Hepatocyte (in vitro differentiated cells): ENCODE measurements around the gene MIEF2.

Experiments
- EZH2 ChIP-seq: fragments of 200-600 bp; sonication (generic); IDR thresholded peaks from 2 replicates; pipeline ENCODE4 v1.6.1; 2016; ENCODE audit warnings: antibody characterized with exemption, mild to moderate bottlenecking, borderline replicate concordance
- EZH2phosphoT487 ChIP-seq: fragments of 200-600 bp; sonication (generic); IDR thresholded peaks from one replicate; pipeline ENCODE4 v1.6.1; 2018; ENCODE audit warnings: antibody characterized with exemption, mild to moderate bottlenecking, low read depth, moderate library complexity; ENCODE audit not compliant: unreplicated experiment, severe bottlenecking
- TF ChIP-seq, protein P1 (sequence below): fragments of 200-600 bp; sonication (generic); IDR thresholded peaks from 2 replicates; pipeline ENCODE4 v1.5.1; 2016; ENCODE audit warnings: antibody characterized with exemption, mild to moderate bottlenecking; ENCODE audit not compliant: poor library complexity

DNA sequence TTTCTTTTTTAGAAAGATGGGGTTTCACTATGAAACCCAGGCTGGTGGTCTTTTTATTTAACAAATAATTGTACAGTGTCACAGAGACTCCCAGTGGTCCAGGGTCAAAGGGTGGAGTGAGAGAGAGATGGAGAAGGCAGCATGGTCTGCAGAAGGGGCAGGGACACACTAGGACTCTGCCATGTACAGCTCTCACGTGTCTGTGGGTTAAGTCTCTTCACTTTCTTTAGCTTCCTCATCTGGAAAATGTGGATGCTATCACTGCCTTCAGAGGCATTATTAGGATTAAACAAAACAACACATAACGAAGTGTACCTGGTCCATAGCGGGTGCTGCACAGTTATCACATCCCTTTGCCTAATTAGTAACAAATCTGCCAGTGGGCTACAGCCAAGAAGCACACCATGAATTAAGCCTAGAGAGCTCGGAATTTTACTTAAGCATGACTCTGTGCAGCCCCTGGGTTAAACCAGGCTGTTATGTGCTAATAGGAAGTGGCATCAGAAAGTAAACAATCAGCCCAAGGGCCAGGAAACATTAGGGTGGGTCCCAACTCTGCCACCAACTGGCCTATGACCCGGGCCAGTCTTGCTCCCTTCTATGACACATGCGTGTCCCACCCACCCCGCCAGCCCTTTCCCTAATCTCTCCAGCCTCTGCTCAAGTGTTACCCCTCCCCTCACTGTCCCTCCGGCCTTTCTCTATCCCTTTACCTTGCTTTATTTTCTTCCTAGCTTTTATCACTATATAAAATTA, 40.4 kb downstream of the MIEF2 start:
- TF ChIP-seq, protein P1, sequence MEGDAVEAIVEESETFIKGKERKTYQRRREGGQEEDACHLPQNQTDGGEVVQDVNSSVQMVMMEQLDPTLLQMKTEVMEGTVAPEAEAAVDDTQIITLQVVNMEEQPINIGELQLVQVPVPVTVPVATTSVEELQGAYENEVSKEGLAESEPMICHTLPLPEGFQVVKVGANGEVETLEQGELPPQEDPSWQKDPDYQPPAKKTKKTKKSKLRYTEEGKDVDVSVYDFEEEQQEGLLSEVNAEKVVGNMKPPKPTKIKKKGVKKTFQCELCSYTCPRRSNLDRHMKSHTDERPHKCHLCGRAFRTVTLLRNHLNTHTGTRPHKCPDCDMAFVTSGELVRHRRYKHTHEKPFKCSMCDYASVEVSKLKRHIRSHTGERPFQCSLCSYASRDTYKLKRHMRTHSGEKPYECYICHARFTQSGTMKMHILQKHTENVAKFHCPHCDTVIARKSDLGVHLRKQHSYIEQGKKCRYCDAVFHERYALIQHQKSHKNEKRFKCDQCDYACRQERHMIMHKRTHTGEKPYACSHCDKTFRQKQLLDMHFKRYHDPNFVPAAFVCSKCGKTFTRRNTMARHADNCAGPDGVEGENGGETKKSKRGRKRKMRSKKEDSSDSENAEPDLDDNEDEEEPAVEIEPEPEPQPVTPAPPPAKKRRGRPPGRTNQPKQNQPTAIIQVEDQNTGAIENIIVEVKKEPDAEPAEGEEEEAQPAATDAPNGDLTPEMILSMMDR = no peak
- TF ChIP-seq EZH2phosphoT487 (no peak), EZH2 (no peak)
